Right hindlimb (tissue), 1 donor: ENCODE measurements around the gene ZNF396.

Source experiments
- DNase-seq: peaks from one replicate; pipeline ENCODE4 v3.0.0-alpha.2; 2018

ZNF396 gene

GRCh38 chr18:35334212-35334611 is 42.9 kb downstream of the ZNF396 start:
- DNase-seq: no peak

- no peak for DNase-seq
Measured at GRCh38 chr18:35331367-35332087, 45.6 kb downstream of the ZNF396 start.

- no peak for DNase-seq
Measured at GRCh38 chr18:35328868-35329267, 48.3 kb downstream of the ZNF396 start.

- DNase-seq: no peak
Measured at GRCh38 chr18:35326695-35327387, 50.3 kb downstream of the ZNF396 start.

- DNase-seq: no peak
Measured at GRCh38 chr18:35324926-35325655, 52.0 kb downstream of the ZNF396 start.

- DNase-seq: no peak
Measured at GRCh38 chr18:35322486-35323458, 54.4 kb downstream of the ZNF396 start.
